ENCODE results near the gene ACO2.
"Not testable (repeated sequence)": the region's sequence is repeated elsewhere in the genome, so short reads cannot be mapped to it uniquely, and the experiment has no call there.

ACO2 gene

GRCh38 chr22:41562461-41562860, 93.5 kb downstream of the ACO2 start:
- TF ChIP-seq POLR2A (IDR thresholded peaks at IDR 0.05; ENCODE audit: low read depth, low read length): no peak
- no peak for TF ChIP-seq SPI1 (IDR thresholded peaks at IDR 0.05; ENCODE audit: low read depth, low read length)
- TF ChIP-seq TAF1 (IDR thresholded peaks at IDR 0.05; ENCODE audit: low read depth, low read length): no peak
- no peak for TF ChIP-seq POU2F2 (IDR thresholded peaks at IDR 0.05; ENCODE audit: low read depth, low read length)
- no peak for TF ChIP-seq POLR2AphosphoS5 (IDR thresholded peaks at IDR 0.05; ENCODE audit: low read depth, low read length)
- no peak for TF ChIP-seq PAX5 (IDR thresholded peaks at IDR 0.05; ENCODE audit: insufficient read depth, low read length, severe bottlenecking)
- FAIRE-seq (no peak), DNase-seq (ENCODE audit: insufficient read length, low spot score) (no peak)

DNA sequence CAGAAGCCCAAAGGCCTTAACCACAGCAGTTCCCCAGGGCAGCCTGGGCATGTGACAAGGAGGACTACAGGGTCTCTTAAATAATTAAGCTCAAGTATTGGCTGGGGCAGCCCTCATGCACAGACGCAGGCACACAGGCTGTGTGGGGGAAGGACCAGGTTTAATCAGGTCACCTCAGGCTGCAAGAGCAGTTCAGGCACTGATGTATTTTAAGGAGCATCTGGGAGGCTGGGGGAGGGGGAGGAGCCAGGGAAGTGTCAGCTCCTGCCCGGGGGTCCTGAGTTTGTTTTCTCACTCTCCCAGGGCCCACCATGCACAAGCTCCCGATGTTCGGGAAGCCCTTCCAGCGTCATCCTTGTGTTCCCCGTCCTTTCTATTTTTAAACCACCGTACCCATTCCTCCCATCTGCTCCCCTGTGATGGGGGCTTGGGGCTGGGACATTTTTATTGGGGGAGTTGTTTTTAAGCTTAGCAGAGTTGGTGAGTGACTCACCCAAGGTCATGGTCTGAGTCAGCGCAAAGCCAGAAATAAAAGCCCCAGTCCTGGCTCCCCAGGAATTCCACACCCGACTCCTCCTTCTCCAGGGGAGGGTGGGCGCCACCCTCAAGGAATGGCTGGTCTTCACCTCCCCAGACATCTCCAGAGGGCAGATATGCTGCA, 94.3 kb downstream of the ACO2 start:
- no peak for FAIRE-seq
- no peak for DNase-seq (ENCODE audit: insufficient read length, low spot score)
- TF ChIP-seq POLR2AphosphoS5 (IDR thresholded peaks at IDR 0.05; ENCODE audit: low read depth, low read length): no peak
- no peak for TF ChIP-seq POLR2A (IDR thresholded peaks at IDR 0.05; ENCODE audit: low read depth, low read length)
- TF ChIP-seq PAX5 (IDR thresholded peaks at IDR 0.05; ENCODE audit: insufficient read depth, low read length, severe bottlenecking): no peak
- TF ChIP-seq SPI1 (IDR thresholded peaks at IDR 0.05; ENCODE audit: low read depth, low read length): no peak
- no peak for TF ChIP-seq POU2F2 (IDR thresholded peaks at IDR 0.05; ENCODE audit: low read depth, low read length)

DNA sequence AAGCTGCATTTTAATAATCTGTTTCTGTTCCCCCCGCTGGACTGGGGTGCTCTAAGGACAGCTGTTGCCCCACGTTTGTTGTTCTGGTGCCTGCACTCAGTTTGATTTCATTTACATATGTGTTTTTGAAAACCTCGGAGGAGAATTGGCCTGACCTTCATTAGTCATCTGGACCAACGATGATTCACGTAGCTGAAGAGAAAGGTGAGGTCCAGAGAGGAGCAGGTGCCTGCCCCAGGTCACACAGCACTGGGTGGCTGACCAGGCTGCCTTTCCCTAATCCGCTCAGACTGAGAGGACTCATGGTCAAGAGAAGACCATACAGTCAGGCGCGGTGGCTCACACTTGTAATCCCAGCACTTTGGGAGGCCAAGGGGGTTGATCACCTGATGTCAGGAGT, 95.6 kb downstream of the ACO2 start:
- no peak for TF ChIP-seq PAX5 (IDR thresholded peaks at IDR 0.05; ENCODE audit: insufficient read depth, low read length, severe bottlenecking)
- TF ChIP-seq SPI1 (IDR thresholded peaks at IDR 0.05; ENCODE audit: low read depth, low read length): no peak
- TF ChIP-seq POLR2AphosphoS5 (IDR thresholded peaks at IDR 0.05; ENCODE audit: low read depth, low read length): no peak
- TF ChIP-seq TAF1 (IDR thresholded peaks at IDR 0.05; ENCODE audit: low read depth, low read length): no peak
- no peak for TF ChIP-seq POU2F2 (IDR thresholded peaks at IDR 0.05; ENCODE audit: low read depth, low read length)
- no peak for TF ChIP-seq POLR2A (IDR thresholded peaks at IDR 0.05; ENCODE audit: low read depth, low read length)
- DNase-seq (ENCODE audit: insufficient read length, low spot score): no peak
- no peak for FAIRE-seq

GRCh38 chr22:41565403-41566054, 96.6 kb downstream of the ACO2 start:
- no peak for TF ChIP-seq POLR2AphosphoS5 (IDR thresholded peaks at IDR 0.05; ENCODE audit: low read depth, low read length)
- TF ChIP-seq PAX5 (IDR thresholded peaks at IDR 0.05; ENCODE audit: insufficient read depth, low read length, severe bottlenecking): no peak
- no peak for TF ChIP-seq POU2F2 (IDR thresholded peaks at IDR 0.05; ENCODE audit: low read depth, low read length)
- TF ChIP-seq SPI1 (IDR thresholded peaks at IDR 0.05; ENCODE audit: low read depth, low read length): no peak
- DNase-seq (ENCODE audit: insufficient read length, low spot score) (no peak), FAIRE-seq (no peak)

GRCh38 chr22:41567512-41567768, 98.5 kb downstream of the ACO2 start:
- no peak for TF ChIP-seq POU2F2 (IDR thresholded peaks at IDR 0.05; ENCODE audit: low read depth, low read length)
- no peak for TF ChIP-seq TAF1 (IDR thresholded peaks at IDR 0.05; ENCODE audit: low read depth, low read length)
- no peak for TF ChIP-seq PAX5 (IDR thresholded peaks at IDR 0.05; ENCODE audit: insufficient read depth, low read length, severe bottlenecking)
- no peak for TF ChIP-seq POLR2AphosphoS5 (IDR thresholded peaks at IDR 0.05; ENCODE audit: low read depth, low read length)
- no peak for TF ChIP-seq POLR2A (IDR thresholded peaks at IDR 0.05; ENCODE audit: low read depth, low read length)
- no peak for TF ChIP-seq SPI1 (IDR thresholded peaks at IDR 0.05; ENCODE audit: low read depth, low read length)
- no peak for DNase-seq (ENCODE audit: insufficient read length, low spot score)
- no peak for FAIRE-seq

DNA sequence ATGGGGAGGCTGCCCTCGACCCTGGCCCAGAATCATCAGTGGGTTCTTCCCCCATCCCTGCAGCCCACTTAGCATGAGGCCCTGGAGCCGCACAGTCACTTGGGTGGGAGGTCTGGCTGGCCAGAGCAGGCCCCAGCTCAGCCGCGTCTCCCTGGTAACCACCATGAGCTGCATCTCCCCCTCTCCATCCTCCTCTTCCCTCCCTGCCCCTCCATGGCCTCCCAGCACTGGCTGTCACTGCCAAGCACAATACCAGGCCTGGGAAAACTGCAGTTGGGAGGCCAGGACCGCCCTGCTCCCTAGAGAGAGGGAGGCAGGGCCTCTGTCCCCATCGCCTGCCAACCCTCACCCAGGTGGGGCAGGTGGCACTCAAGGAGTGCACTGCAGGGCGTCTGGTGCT, 99.9 kb downstream of the ACO2 start:
- no peak for DNase-seq (ENCODE audit: insufficient read length, low spot score)
- TF ChIP-seq TAF1 (IDR thresholded peaks at IDR 0.05; ENCODE audit: low read depth, low read length) (no peak), PAX5 (IDR thresholded peaks at IDR 0.05; ENCODE audit: insufficient read depth, low read length, severe bottlenecking) (no peak), POU2F2 (IDR thresholded peaks at IDR 0.05; ENCODE audit: low read depth, low read length) (no peak), SPI1 (IDR thresholded peaks at IDR 0.05; ENCODE audit: low read depth, low read length) (no peak), POLR2AphosphoS5 (IDR thresholded peaks at IDR 0.05; ENCODE audit: low read depth, low read length) (no peak), POLR2A (IDR thresholded peaks at IDR 0.05; ENCODE audit: low read depth, low read length) (no peak)
- FAIRE-seq: no peak

- TF ChIP-seq PAX5 (IDR thresholded peaks at IDR 0.05; ENCODE audit: insufficient read depth, low read length, severe bottlenecking) (no peak), TAF1 (IDR thresholded peaks at IDR 0.05; ENCODE audit: low read depth, low read length) (no peak), POLR2A (IDR thresholded peaks at IDR 0.05; ENCODE audit: low read depth, low read length) (no peak), POU2F2 (IDR thresholded peaks at IDR 0.05; ENCODE audit: low read depth, low read length) (no peak), SPI1 (IDR thresholded peaks at IDR 0.05; ENCODE audit: low read depth, low read length) (no peak), POLR2AphosphoS5 (IDR thresholded peaks at IDR 0.05; ENCODE audit: low read depth, low read length) (no peak)
- FAIRE-seq (no peak), DNase-seq (ENCODE audit: insufficient read length, low spot score) (no peak)
These were observed 101.3 kb downstream of the ACO2 start for GRCh38 chr22:41570221-41570620.

GRCh38 chr22:41571786-41572185, 102.9 kb downstream of the ACO2 start:
- no peak for TF ChIP-seq SPI1 (IDR thresholded peaks at IDR 0.05; ENCODE audit: low read depth, low read length)
- FAIRE-seq (no peak), DNase-seq (ENCODE audit: insufficient read length, low spot score) (no peak)

GRCh38 chr22:41572305-41572704, 103.4 kb downstream of the ACO2 start:
- FAIRE-seq; DNase-seq (ENCODE audit: insufficient read length, low spot score): not testable (repeated sequence)

DNA sequence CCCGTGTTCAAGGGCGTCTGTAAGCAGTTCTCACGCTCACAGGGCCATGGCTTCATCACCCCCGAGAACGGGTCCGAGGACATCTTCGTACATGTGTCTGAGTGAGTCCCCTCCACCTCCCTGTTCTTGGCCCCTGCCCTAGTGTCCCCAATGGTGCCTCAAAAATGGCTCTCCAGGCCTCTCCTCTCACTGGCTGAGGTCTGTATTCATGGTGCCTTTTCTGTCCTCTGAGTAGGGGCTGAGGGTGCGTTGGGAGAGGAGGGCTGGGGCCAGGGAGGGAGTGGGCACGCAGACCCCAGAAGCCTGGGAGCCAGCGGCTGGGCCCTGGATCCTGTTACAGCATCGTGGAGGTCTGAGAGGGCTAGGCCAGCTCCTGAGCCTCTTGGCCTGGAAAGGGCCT, 104.8 kb downstream of the ACO2 start:
- DNase-seq (ENCODE audit: insufficient read length, low spot score): no peak
- FAIRE-seq: no peak
- TF ChIP-seq PAX5 (IDR thresholded peaks at IDR 0.05; ENCODE audit: insufficient read depth, low read length, severe bottlenecking) (no peak), POLR2A (IDR thresholded peaks at IDR 0.05; ENCODE audit: low read depth, low read length) (no peak), SPI1 (IDR thresholded peaks at IDR 0.05; ENCODE audit: low read depth, low read length) (no peak), POU2F2 (IDR thresholded peaks at IDR 0.05; ENCODE audit: low read depth, low read length) (no peak), TAF1 (IDR thresholded peaks at IDR 0.05; ENCODE audit: low read depth, low read length) (no peak)
